HepG2 (cell line): Measurements from ENCODE around the gene SPEM2. TPM values are rescaled to one million over a fixed set of nuclear protein-coding genes. Genes with fewer than 3 reads are reported as not detected.

ENCODE experiments used
- CCDC6 ChIP-seq: sonication (generic); formaldehyde crosslinking; IDR thresholded peaks from 2 replicates; pipeline ENCODE4 v1.8.1; 2022; ENCODE audit warnings: mild to moderate bottlenecking, missing genetic modification reagents, moderate library complexity
- DNMT1 ChIP-seq: sonication (generic); formaldehyde crosslinking; IDR thresholded peaks from 2 replicates; pipeline ENCODE4 v1.5.1; 2020; ENCODE audit warnings: mild to moderate bottlenecking, missing genetic modification reagents
- EP300 ChIP-seq, 3 experiments: sonication (generic) in 1 of 3; formaldehyde crosslinking in 1 of 3; IDR thresholded peaks; 2 replicates each; pipeline versions ENCODE4 v1.5.1 to v1.6.1; 2011 to 2020; ENCODE audit warnings: low read depth in 2 of 3, low read length in 2 of 3, borderline replicate concordance in 1 of 3, improper control_type of control experiment in 1 of 3, mild to moderate bottlenecking in 1 of 3, missing genetic modification reagents in 1 of 3, moderate library complexity in 1 of 3
- MEIS2 ChIP-seq: sonication (generic); formaldehyde crosslinking; IDR thresholded peaks from 2 replicates; pipeline ENCODE4 v1.9.0; 2021; ENCODE audit warnings: mild to moderate bottlenecking, missing genetic modification reagents
- NFKB2 ChIP-seq: sonication (generic); formaldehyde crosslinking; IDR thresholded peaks from 2 replicates; pipeline ENCODE4 v1.4.0; 2020; ENCODE audit warnings: missing genetic modification reagents, borderline replicate concordance
- RNF219 ChIP-seq: sonication (generic); formaldehyde crosslinking; IDR thresholded peaks from 2 replicates; pipeline ENCODE4 v1.5.0; 2020; ENCODE audit warnings: mild to moderate bottlenecking, missing genetic modification reagents
- ZNF224 ChIP-seq: sonication (generic); formaldehyde crosslinking; IDR thresholded peaks from 2 replicates; pipeline ENCODE4 v1.5.0; 2020; ENCODE audit warnings: mild to moderate bottlenecking, missing genetic modification reagents
- ZNF574 ChIP-seq: sonication (generic); formaldehyde crosslinking; IDR thresholded peaks from 2 replicates; pipeline ENCODE4 v1.4.0; 2020; ENCODE audit warnings: missing genetic modification reagents
- polyA plus RNA-seq, 8 experiments: library from polyadenylated mRNA; depleted of rRNA in 3 of 8; stranded (reverse) in 7 of 8; unstranded in 1 of 8; fragments of >200 nt; fragmentation: Illumina TruSeq in 4 of 8; extraction: Trizol in 4 of 8; gene quantifications; 2 replicates each; pipeline versions ENCODE4 v1.2.1 to v1.2.3, GENCODE V29; 2011 to 2016; ENCODE audit warnings: low read depth in 4 of 8, missing spikeins in 1 of 8, mixed read lengths in 1 of 8; ENCODE audit not compliant: insufficient read depth in 1 of 8
- total RNA-seq, 5 experiments: library from RNA; depleted of rRNA; stranded (reverse); fragments of >200 nt; fragmentation: Illumina TruSeq; extraction: Trizol; gene quantifications; 2 replicates each; pipeline ENCODE4 v1.2.3, GENCODE V29; 2016; ENCODE audit warnings: low read depth in 1 of 5
- TF ChIP-seq, protein P1 (sequence below): sonication (generic); formaldehyde crosslinking; IDR thresholded peaks from 2 replicates; pipeline ENCODE4 v1.8.0; 2022; ENCODE audit warnings: missing genetic modification reagents, low read depth, mild to moderate bottlenecking, borderline replicate concordance

Gene SPEM2
- total and polyA plus RNA-seq, 2 of the 13 experiments (the other 11 are each of a cell fraction or from before 2014, with no cell fraction given), result not detected

DNA sequence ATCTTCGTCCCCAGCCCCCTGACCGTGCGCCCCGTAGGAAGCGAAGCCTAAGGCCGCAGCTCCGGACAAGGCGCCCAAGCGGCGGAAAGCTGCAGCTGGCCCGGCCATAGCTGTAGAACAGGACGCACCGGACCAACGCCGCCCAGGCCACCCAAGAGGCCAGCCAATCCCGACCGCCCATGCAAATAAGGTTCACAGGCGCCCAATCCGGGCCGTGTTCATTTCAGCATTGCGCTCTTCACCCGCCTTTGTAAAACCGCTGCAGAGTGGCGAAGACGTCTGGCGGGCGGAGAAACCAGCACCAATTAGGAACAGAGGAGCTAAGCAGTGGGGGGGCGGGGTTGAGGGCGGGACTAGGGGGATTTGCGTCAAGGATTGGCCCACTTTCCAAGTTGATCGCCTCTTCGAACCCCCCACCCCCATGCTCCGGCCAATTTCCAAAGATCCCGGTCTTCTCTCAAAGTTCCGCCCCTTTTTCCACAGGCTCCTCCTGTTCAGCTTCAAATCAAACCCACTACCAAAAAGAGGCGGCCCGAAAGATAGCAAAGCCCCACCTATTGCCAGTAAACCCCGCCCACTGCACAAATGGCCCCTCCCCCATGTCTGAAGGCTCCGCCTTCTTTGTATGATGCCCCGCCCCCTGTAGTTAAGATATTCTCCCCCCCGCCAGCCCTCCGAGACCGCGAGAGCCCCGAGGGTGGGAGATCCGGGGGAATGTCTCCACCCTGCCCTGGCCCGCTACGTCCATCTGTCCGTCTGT lies 21.3 kb upstream of the SPEM2 start, which contains the start of gene TMEM256 (continued):
- TF ChIP-seq RNF219 (CRISPR knock-in tag) (no peak), DNMT1 (CRISPR knock-in tag) (no peak), CCDC6 (CRISPR knock-in tag) (peak; percentile 53; the same call in 1 of the 2 replicates), ZNF574 (CRISPR knock-in tag) (peak; percentile 41; the same call in 1 of the 2 replicates), MEIS2 (CRISPR knock-in tag) (peak; percentile 54; the same call in 1 of the 2 replicates), NFKB2 (CRISPR knock-in tag) (peak; percentile 89; the same call in 1 of the 2 replicates), EP300 (IDR thresholded peaks at IDR 0.05; ENCODE audit: low read depth in 2 of 2, low read length in 2 of 2) (peak in 1 of 2 experiments; percentile 34; a peak in 1 of 4 replicates), EP300 (CRISPR knock-in tag; IDR thresholded peaks at IDR 0.05; ENCODE audit: borderline replicate concordance) (no peak), ZNF224 (no peak)
- TF ChIP-seq, protein P1, sequence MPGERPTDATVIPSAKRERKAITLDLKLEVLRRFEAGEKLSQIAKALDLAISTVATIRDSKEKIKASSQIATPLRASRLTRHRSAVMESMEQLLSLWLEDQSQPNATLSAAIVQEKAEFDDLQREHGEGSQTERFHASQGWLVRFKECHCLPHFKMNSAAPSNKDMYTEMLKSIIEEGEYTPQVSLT (CRISPR knock-in tag), result no peak
